A673 (cell line): ENCODE measurements around the gene SDCCAG8.

Experiments used
- CTCF ChIP-seq: fragments of 300-800, 200-600 bp; sonication (generic); conservative IDR thresholded peaks from 2 replicates; pipeline ENCODE4 v1.5.1; 2017; ENCODE audit warnings: low read depth, mild to moderate bottlenecking, antibody characterized with exemption, low read length, moderate library complexity, mixed read lengths
- EZH2 ChIP-seq: fragments of 200-600 bp; sonication (generic); IDR thresholded peaks from 2 replicates; pipeline ENCODE4 v1.6.1; 2017; ENCODE audit warnings: borderline replicate concordance, low read depth, mild to moderate bottlenecking, mixed read lengths, antibody characterized with exemption, low read length; ENCODE audit not compliant: poor library complexity, severe bottlenecking

GRCh38 chr1:243281672-243282071 is 25.8 kb downstream of the SDCCAG8 start:
- TF ChIP-seq EZH2 (no peak), CTCF (no peak)
